SU-DHL-6 (cell line): ENCODE results near the gene HAGH.

Source experiments
- EZH2phosphoT487 ChIP-seq: fragments of 200-600 bp; sonication (generic), shearing (Covaris generic); conservative IDR thresholded peaks from 2 replicates; pipeline ENCODE4 v1.6.1; 2018; ENCODE audit warnings: mild to moderate bottlenecking, antibody characterized with exemption, low read length, moderate library complexity, mixed read lengths
- TF ChIP-seq, protein P1 (sequence below): fragments of 200-600 bp; sonication (generic); IDR thresholded peaks from one replicate; pipeline ENCODE4 v1.5.1; 2017; ENCODE audit warnings: antibody characterized with exemption, mild to moderate bottlenecking, low read length, moderate library complexity; ENCODE audit not compliant: insufficient read depth, poor library complexity, severe bottlenecking

DNA sequence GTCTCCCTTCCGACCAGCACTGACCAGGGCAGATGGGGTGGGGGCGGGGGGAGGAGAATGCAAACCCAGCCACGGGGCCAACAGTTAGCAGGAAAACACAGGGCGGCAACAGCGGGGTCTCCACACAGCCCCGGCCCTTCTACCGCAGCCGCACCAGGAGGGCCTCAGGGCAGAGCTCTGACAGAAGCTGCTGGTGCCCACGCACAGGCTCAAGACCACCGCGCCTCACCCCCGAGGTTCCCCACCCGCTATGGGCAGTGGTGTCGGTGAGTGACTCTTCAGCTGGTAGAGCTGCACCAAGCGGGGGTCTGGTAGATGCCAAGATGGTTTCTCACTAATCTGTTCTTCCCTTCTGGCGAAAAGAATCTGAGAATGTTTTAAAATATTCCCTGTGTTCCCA is 16.1 kb downstream of the HAGH start:
- TF ChIP-seq, protein P1, sequence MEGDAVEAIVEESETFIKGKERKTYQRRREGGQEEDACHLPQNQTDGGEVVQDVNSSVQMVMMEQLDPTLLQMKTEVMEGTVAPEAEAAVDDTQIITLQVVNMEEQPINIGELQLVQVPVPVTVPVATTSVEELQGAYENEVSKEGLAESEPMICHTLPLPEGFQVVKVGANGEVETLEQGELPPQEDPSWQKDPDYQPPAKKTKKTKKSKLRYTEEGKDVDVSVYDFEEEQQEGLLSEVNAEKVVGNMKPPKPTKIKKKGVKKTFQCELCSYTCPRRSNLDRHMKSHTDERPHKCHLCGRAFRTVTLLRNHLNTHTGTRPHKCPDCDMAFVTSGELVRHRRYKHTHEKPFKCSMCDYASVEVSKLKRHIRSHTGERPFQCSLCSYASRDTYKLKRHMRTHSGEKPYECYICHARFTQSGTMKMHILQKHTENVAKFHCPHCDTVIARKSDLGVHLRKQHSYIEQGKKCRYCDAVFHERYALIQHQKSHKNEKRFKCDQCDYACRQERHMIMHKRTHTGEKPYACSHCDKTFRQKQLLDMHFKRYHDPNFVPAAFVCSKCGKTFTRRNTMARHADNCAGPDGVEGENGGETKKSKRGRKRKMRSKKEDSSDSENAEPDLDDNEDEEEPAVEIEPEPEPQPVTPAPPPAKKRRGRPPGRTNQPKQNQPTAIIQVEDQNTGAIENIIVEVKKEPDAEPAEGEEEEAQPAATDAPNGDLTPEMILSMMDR, result no peak
- TF ChIP-seq EZH2phosphoT487, result no peak
